Measurements from ENCODE around the gene ANO1. TPM values are rescaled to one million over a fixed set of nuclear protein-coding genes. Genes with fewer than 3 reads are reported as not detected.

ANO1 gene
- total RNA-seq, 1 experiment from 2014 or later, result 184 TPM

DNA sequence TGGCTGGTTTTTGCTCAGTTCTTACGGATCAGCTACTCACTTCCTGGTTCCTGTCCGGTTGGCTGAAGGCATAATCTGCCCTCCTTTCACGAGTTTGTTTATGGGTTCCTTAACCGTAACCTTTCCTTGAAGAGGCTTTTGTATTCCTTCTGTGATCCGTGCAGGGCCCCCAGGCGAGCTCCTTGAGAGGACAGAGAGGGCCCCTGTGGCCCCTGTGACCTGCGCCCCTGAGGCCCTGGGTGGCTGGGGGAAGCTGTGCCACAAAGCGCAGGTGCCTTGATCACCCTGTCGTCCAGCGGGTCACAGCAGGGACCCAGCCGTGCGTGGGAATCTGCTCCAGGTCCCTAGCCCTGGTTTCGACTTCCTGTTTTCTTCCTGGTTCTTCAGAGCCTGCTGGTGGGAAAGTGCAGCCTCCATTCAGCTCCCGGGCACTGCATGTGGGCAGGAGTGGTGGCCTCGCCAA is 97.2 kb downstream of the ANO1 start:
- TF ChIP-seq, protein P1, sequence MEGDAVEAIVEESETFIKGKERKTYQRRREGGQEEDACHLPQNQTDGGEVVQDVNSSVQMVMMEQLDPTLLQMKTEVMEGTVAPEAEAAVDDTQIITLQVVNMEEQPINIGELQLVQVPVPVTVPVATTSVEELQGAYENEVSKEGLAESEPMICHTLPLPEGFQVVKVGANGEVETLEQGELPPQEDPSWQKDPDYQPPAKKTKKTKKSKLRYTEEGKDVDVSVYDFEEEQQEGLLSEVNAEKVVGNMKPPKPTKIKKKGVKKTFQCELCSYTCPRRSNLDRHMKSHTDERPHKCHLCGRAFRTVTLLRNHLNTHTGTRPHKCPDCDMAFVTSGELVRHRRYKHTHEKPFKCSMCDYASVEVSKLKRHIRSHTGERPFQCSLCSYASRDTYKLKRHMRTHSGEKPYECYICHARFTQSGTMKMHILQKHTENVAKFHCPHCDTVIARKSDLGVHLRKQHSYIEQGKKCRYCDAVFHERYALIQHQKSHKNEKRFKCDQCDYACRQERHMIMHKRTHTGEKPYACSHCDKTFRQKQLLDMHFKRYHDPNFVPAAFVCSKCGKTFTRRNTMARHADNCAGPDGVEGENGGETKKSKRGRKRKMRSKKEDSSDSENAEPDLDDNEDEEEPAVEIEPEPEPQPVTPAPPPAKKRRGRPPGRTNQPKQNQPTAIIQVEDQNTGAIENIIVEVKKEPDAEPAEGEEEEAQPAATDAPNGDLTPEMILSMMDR (conservative IDR thresholded peaks at IDR 0.05; ENCODE audit: low read depth, low read length), result no peak
- no peak for TF ChIP-seq EZH2 (IDR thresholded peaks at IDR 0.05; ENCODE audit: low read length, unreplicated experiment)
- TF ChIP-seq EZH2phosphoT487 (IDR thresholded peaks at IDR 0.05; ENCODE audit: borderline replicate concordance, low read length), result no peak
- Histone ChIP-seq H4K20me1 (ENCODE audit: low read length) (no peaks in the 10 kb centered on the region), H3K27ac (ENCODE audit: low read length) (no peak overlapping the region), H3K9ac (ENCODE audit: low read length) (no peak overlapping the region), H3K27me3 (ENCODE audit: low read length) (no peaks in the 10 kb centered on the region), H3K9me2 (replicated peaks; ENCODE audit: low read length) (no peaks in the 10 kb centered on the region), H3K9me3 (ENCODE audit: low read length) (no peaks in the 10 kb centered on the region), H3F3A (ENCODE audit: low read length, unreplicated experiment) (no peaks in the 10 kb centered on the region), H3K4me1 (ENCODE audit: insufficient read depth, low read length) (no peaks in the 10 kb centered on the region), H2AFZ (ENCODE audit: low read length) (no peak overlapping the region), H3K36me3 (ENCODE audit: low read depth, low read length) (peaks cover 68% of the 10 kb centered on the region), H3K79me2 (ENCODE audit: low read length) (no peaks in the 10 kb centered on the region), H3K4me2 (ENCODE audit: low read length) (no peak overlapping the region), H3K4me3 (ENCODE audit: low read length) (no peak overlapping the region)
- intact Hi-C loops (cut with micrococcal nuclease), result no loop called here
- no peak for DNase-seq
- no TSS peak for BruUV-seq (replicated peaks)
- ChIA-PET CTCF (no interaction called here), POLR2A (ENCODE audit: unreplicated experiment) (interaction anchor here (0.7 kb wide), 1 partner anchor 1838 kb away, joined by 3 read pairs; no protein-coding TSS in a partner anchor)
- no peak for ATAC-seq

DNA sequence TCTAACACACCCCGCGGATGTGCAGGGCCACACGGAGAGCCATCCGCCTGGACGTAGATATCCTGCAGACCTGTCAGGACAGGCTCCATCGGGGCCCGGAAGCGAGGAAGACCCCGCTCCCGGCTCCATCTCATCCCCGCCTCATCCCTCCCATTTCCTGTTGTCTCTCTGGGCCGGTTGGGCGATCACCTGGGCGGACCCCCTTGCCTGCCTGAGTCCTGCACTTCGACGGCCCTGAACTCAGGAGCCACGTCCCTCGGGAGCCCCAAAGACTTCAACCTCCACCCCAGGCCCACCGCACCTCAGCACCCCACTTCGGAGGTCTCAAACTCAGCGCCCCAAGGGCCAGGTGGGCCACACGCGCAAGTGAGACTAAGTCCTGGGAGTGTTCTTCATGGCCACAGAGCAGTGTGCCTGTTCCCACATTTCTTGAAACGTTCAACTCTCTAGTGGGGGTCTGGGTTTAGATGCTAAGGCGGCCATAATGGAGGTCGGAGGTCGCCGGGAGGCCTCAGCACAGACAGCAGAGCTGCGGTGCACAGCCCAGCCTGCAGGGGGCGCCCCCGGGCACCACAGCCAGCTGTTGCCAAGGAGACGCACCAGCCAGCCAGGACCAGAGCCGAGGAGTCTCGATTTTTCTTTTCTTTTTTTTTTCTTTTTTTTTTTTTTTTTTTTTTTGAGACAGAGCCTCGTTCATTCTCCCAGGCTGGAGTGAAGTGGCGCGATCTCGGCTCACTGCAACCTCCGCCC is 99.0 kb downstream of the ANO1 start:
- no peaks in the 10 kb centered on the region for H3K79me2 ChIP-seq (ENCODE audit: low read length)
- no peak overlapping the region for H3K4me3 ChIP-seq (ENCODE audit: low read length)
- intact Hi-C loops (cut with micrococcal nuclease), result no loop called here
- H3K9me2 ChIP-seq (replicated peaks; ENCODE audit: low read length), result no peaks in the 10 kb centered on the region
- peak; percentile 51 for ATAC-seq
- no peak overlapping the region for H3K9ac ChIP-seq (ENCODE audit: low read length)
- H2AFZ ChIP-seq (ENCODE audit: low read length), result no peak overlapping the region
- ChIA-PET POLR2A (ENCODE audit: unreplicated experiment) (no interaction called here), CTCF (interaction anchor here (0.6 to 0.7 kb wide), 2 partner anchors 35 to 1099 kb away, joined by 4 to 19 read pairs; no protein-coding TSS in a partner anchor)
- H3K27ac ChIP-seq (ENCODE audit: low read length), result no peak overlapping the region
- TF ChIP-seq EZH2 (IDR thresholded peaks at IDR 0.05; ENCODE audit: low read length, unreplicated experiment) (no peak), EZH2phosphoT487 (IDR thresholded peaks at IDR 0.05; ENCODE audit: borderline replicate concordance, low read length) (no peak)
- TF ChIP-seq, protein P1 (conservative IDR thresholded peaks at IDR 0.05; ENCODE audit: low read depth, low read length), result peak; percentile 79
- no peaks in the 10 kb centered on the region for H3K27me3 ChIP-seq (ENCODE audit: low read length)
- no TSS peak for BruUV-seq (replicated peaks)
- peak; percentile 62 for DNase-seq
- H4K20me1 ChIP-seq (ENCODE audit: low read length), result no peaks in the 10 kb centered on the region
- no peaks in the 10 kb centered on the region for H3K4me1 ChIP-seq (ENCODE audit: insufficient read depth, low read length)
- H3K36me3 ChIP-seq (ENCODE audit: low read depth, low read length), result peaks cover 63% of the 10 kb centered on the region
- H3F3A ChIP-seq (ENCODE audit: low read length, unreplicated experiment), result no peaks in the 10 kb centered on the region
- H3K9me3 ChIP-seq (ENCODE audit: low read length), result no peaks in the 10 kb centered on the region
- H3K4me2 ChIP-seq (ENCODE audit: low read length), result no peak overlapping the region

DNA sequence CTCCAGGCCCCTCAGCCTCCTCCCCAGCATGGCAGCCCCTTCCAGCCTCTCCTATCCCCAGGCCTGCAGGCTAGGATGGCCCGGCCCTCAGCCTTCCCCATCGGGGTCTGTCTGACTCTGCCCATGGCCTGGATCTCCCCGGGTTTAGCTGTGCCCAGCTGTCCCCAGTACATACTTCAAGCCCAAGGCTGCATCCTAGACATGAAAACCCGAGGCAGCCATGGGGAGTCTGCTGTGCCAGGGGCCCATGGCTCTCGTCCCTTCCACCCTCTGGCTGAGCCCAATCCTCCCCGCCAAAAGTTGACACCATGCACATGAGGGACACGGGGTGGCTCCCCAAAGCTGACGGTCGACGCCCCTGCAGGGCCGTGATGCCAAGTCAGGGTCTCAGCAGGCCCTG is 102.8 kb downstream of the ANO1 start:
- TF ChIP-seq, protein P1 (conservative IDR thresholded peaks at IDR 0.05; ENCODE audit: low read depth, low read length), result no peak
- TF ChIP-seq EZH2phosphoT487 (IDR thresholded peaks at IDR 0.05; ENCODE audit: borderline replicate concordance, low read length) (no peak), EZH2 (IDR thresholded peaks at IDR 0.05; ENCODE audit: low read length, unreplicated experiment) (no peak)
- no peak for DNase-seq
- H3K9me2 ChIP-seq (replicated peaks; ENCODE audit: low read length), result no peaks in the 10 kb centered on the region
- no peaks in the 10 kb centered on the region for H3K79me2 ChIP-seq (ENCODE audit: low read length)
- no peak overlapping the region for H3K27ac ChIP-seq (ENCODE audit: low read length)
- no peaks in the 10 kb centered on the region for H3K27me3 ChIP-seq (ENCODE audit: low read length)
- H3K9me3 ChIP-seq (ENCODE audit: low read length), result no peaks in the 10 kb centered on the region
- peaks cover 65% of the 10 kb centered on the region for H3K36me3 ChIP-seq (ENCODE audit: low read depth, low read length)
- no TSS peak for BruUV-seq (replicated peaks)
- no peak overlapping the region for H3K9ac ChIP-seq (ENCODE audit: low read length)
- H4K20me1 ChIP-seq (ENCODE audit: low read length), result no peaks in the 10 kb centered on the region
- no peaks in the 10 kb centered on the region for H3F3A ChIP-seq (ENCODE audit: low read length, unreplicated experiment)
- intact Hi-C loops (cut with micrococcal nuclease), result no loop called here
- CTCF ChIA-PET, result no interaction called here
- no peak overlapping the region for H2AFZ ChIP-seq (ENCODE audit: low read length)
- POLR2A ChIA-PET (ENCODE audit: unreplicated experiment), result no interaction called here
- no peak overlapping the region for H3K4me3 ChIP-seq (ENCODE audit: low read length)
- no peak for ATAC-seq
- no peak overlapping the region for H3K4me2 ChIP-seq (ENCODE audit: low read length)
- H3K4me1 ChIP-seq (ENCODE audit: insufficient read depth, low read length), result no peaks in the 10 kb centered on the region

Data from PC-3 (cell line).